ENCODE results near the gene ATP12A.

The ATP12A gene

GRCh38 chr13:24738366-24738847 lies 58.2 kb downstream of the ATP12A start:
- no peak for DNase-seq

- no peak for DNase-seq
These were observed 60.0 kb downstream of the ATP12A start for GRCh38 chr13:24740014-24740890.

GRCh38 chr13:24741016-24741662 lies 60.9 kb downstream of the ATP12A start:
- no peak for DNase-seq

DNA sequence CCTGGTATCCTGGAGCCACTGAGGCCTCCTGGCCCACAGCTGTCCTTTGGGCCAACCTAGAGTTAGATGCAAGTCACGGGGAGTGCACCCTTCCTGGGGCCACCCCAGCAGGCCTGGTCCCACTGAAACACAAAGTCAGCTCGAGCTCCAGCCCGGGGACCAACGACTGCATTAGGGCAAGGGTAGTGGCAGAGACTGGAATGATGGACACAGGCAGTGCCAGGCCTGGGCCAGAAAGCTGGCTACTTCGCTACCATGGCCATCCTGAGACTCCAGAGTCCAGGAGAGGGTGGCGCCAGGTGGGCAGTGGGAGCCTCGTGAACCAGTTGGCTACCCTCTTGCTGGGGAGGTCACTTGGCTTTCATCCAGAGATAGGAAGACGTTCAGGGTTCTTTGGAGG lies 61.6 kb downstream of the ATP12A start:
- DNase-seq = no peak

DNA sequence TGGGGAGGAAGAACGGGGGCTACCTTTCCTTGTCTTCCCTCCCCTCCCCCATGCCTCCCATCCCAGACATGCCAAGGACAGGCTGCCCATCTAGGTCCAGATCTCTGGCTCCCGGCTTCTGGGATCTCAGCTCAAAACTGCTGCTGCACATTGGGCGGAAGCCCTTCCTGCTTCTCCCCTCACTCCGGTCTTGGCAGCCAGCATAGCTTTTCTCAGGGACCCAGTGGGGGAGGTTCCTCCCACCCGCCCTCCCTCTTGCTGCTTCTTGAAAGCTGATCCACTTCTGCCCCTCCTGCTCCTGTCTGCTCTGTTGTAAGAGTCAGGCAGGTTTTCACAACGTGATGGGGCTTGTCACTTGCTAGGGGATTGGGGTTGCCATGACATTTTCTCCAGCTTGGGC lies 62.1 kb downstream of the ATP12A start:
- DNase-seq = no peak

GRCh38 chr13:24742977-24743376 lies 62.8 kb downstream of the ATP12A start:
- DNase-seq = no peak

DNA sequence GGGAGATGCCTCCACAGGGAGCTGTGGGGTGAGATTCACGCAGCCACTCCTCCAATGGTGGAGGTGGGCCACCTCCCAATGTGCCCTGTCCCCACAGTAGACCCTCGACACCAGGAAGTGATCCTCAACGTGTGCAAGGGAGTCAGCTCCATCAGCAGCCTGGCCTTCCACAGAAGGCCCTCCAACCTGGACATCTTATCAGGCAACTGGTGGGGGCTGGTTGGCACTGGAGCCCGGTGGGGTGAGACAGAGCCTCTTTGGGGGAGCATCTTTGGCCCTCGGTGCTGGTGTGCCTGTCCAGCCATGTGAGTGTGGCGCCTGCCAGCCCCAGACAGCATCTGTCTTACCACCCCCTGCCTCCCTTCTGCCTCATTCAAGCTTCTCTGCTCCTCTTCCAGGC lies 64.0 kb downstream of the ATP12A start:
- no peak for DNase-seq

GRCh38 chr13:24745516-24745860 lies 65.3 kb downstream of the ATP12A start:
- DNase-seq = no peak

DNA sequence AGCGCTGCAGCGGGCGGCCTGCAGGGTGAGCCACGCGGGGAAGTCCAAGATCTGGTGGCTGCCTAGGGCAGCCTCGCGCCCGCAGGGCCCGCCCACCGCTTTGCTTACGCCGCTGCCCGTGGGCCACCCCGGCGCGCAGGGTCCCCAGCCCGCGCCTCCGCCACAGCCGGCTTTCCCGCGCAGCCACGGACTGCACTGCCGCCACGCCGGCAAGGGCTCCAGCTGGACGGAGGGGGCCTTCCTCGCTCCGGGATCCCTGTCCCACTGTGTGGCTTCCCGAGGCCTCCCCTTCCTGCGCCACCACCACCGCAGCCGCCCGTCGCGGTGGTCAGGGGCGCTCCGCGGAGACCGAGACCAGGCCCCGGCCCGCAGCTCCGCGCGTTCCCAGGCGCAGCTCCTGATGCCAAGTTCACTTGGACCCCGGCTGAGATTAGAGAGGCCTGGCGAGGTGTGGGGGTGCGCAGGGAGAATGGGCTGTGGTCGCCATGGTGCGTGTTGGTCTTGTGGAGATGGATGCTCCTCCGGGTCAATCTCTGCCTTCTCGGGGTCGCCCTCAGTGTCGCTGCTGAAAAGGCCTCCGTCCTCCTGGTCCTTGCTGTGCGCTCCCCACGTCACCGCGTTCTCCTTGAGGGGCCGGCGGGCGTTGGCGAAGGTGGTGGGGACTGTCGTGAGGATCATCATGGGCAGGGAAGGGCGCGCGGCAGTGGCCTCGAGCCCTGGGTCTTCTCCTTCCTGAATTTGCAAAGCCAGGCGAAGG lies 65.8 kb downstream of the ATP12A start:
- no peak for DNase-seq

GRCh38 chr13:24746618-24747247 lies 66.5 kb downstream of the ATP12A start:
- no peak for DNase-seq

GRCh38 chr13:24747248-24748060 lies 67.2 kb downstream of the ATP12A start:
- no peak for DNase-seq

DNA sequence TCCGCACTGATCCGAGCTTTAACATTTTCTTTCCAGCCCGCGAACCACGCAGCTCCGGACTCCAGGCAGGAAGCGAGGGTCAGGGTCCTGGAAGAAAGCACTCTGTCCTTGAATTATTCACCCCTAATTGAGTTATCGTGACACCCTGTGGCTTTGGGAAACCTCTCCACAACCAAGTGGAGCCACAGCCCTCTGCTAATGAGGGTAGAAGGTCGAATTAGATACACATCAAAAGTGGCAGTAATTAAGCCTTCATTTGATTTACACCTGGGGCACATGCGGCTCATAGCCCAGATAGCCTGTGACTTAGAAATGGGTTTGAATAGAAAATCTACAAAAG lies 67.8 kb downstream of the ATP12A start:
- DNase-seq = no peak

- no peak for DNase-seq
These were observed 79.0 kb downstream of the ATP12A start for GRCh38 chr13:24759197-24759596.

All from activated CD4-positive, CD25-positive, alpha-beta regulatory T cell treated with anti-CD3 and anti-CD28 coated beads, Interleukin-2, amount 50 U/mL, for 72 hours (primary cell).